A673 (cell line): Measurements from ENCODE around the gene MRM1.

Experiments
- EZH2 ChIP-seq: fragments of 200-600 bp; sonication (generic); IDR thresholded peaks from 2 replicates; pipeline ENCODE4 v1.6.1; 2017; ENCODE audit warnings: borderline replicate concordance, low read depth, mild to moderate bottlenecking, mixed read lengths, antibody characterized with exemption, low read length; ENCODE audit not compliant: poor library complexity, severe bottlenecking
- TF ChIP-seq, protein P1 (sequence below): fragments of 300-800, 200-600 bp; sonication (generic); conservative IDR thresholded peaks from 2 replicates; pipeline ENCODE4 v1.5.1; 2017; ENCODE audit warnings: low read depth, mild to moderate bottlenecking, antibody characterized with exemption, low read length, moderate library complexity, mixed read lengths

DNA sequence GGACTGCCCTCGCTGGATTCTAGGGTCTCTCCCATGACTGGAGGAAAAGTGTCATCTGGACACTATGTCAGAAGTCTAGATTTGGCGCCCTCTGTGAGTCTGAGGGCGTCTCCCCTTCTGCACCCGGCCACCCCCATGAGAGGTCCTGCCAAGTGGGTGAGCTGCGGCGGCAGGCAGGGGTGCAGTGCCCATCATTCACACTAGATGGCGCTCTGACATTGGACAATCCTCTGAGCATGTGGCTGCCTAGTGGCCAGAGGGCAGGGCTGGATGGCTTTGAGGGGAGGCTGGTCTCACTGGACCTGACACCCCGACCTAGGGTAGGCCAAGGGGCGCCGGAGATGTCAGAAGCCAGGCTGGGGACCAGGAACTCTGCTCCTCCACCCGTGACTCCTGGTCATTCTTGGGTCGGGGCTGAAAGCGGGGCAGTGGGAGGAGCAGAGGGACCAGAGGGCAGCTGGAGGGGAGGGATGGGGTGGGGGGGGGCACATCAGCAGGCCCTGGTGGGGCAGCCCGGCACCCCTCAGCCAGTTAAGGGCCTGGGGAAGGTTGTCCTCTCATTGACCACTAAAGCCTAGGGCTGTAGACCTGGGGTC is 28.0 kb downstream of the MRM1 start:
- no peak for TF ChIP-seq EZH2
- TF ChIP-seq, protein P1, sequence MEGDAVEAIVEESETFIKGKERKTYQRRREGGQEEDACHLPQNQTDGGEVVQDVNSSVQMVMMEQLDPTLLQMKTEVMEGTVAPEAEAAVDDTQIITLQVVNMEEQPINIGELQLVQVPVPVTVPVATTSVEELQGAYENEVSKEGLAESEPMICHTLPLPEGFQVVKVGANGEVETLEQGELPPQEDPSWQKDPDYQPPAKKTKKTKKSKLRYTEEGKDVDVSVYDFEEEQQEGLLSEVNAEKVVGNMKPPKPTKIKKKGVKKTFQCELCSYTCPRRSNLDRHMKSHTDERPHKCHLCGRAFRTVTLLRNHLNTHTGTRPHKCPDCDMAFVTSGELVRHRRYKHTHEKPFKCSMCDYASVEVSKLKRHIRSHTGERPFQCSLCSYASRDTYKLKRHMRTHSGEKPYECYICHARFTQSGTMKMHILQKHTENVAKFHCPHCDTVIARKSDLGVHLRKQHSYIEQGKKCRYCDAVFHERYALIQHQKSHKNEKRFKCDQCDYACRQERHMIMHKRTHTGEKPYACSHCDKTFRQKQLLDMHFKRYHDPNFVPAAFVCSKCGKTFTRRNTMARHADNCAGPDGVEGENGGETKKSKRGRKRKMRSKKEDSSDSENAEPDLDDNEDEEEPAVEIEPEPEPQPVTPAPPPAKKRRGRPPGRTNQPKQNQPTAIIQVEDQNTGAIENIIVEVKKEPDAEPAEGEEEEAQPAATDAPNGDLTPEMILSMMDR = peak; percentile 77
